Thyroid gland (tissue), 4 donors: Measurements from ENCODE around the gene GRIP1. TPM values are rescaled to one million over a fixed set of nuclear protein-coding genes. Genes with fewer than 3 reads are reported as not detected.
A peak's percentile ranks its signal among the peaks of the same experiment; 100 is the strongest.

Source experiments
- DNase-seq, 2 donors: peaks; one replicate each; pipeline ENCODE4 v3.0.0-alpha.2; 2019
- H3K27ac ChIP-seq, 3 donors: fragments of 200-600 bp; sonication (generic); 1 replicate in 2 of 3; 2 replicates in 1 of 3; pipeline ENCODE4 v1.5.1; 2016 to 2019; ENCODE audit warnings: mild to moderate bottlenecking in 1 of 3, moderate library complexity in 1 of 3
- H3K27me3 ChIP-seq: fragments of 200-600 bp; sonication (generic); one replicate; pipeline ENCODE4 v1.5.1; 2019
- H3K36me3 ChIP-seq, 2 donors: fragments of 200-600 bp; sonication (generic); one replicate each; pipeline ENCODE4 v1.5.1; 2016 to 2019
- H3K4me1 ChIP-seq, 2 donors: fragments of 200-600 bp; sonication (generic); one replicate each; pipeline ENCODE4 v1.5.1; 2017 to 2019
- H3K4me3 ChIP-seq, 3 donors: fragments of 200-600 bp; sonication (generic); replicated peaks in 1 of 3; 1 replicate in 2 of 3; 2 replicates in 1 of 3; pipeline ENCODE4 v1.5.1; 2016; ENCODE audit warnings: mild to moderate bottlenecking in 1 of 3
- H3K9me3 ChIP-seq: fragments of 200-600 bp; sonication (generic); one replicate; pipeline ENCODE4 v1.5.1; 2017
- POLR2A ChIP-seq, 2 donors: fragments of 450-650 bp; IDR thresholded peaks; one replicate each; pipeline ENCODE4 v1.6.1; 2017; ENCODE audit warnings: antibody characterized with exemption in 2 of 2, mild to moderate bottlenecking in 2 of 2, moderate library complexity in 1 of 2
- WGBS, 2 donors: methylation state at CpG; one replicate each; pipeline ENCODE4 v1.1.5; 2017; 5-methylcytosine and 5-hydroxymethylcytosine counted together
- intact Hi-C: fragments of 100-400 bp; cut with DNase I; formaldehyde crosslinking; loops from one replicate; pipeline ENCODE4 v1.15.1; 2023
- total RNA-seq, 4 donors: library from RNA; depleted of rRNA; stranded (reverse); fragments of >200 nt; gene quantifications; one replicate each; pipeline ENCODE4 v1.2.3, GENCODE V29; 2016
- TF ChIP-seq, protein P1 (sequence below), 6 experiments: fragments of 200-600 bp in 3 of 6; fragments of 450-650 bp in 3 of 6; sonication (generic) in 3 of 6; IDR thresholded peaks; one replicate each; pipeline ENCODE4 v1.5.1; 2016 to 2019; ENCODE audit warnings: antibody characterized with exemption in 6 of 6, mild to moderate bottlenecking in 2 of 6, inconsistent platforms in 1 of 6, moderate library complexity in 1 of 6

The GRIP1 gene
- total RNA-seq, 4 donors from 2014 or later, result 9.9 to 21.1 (median 15.6) TPM

- TF ChIP-seq, protein P1, sequence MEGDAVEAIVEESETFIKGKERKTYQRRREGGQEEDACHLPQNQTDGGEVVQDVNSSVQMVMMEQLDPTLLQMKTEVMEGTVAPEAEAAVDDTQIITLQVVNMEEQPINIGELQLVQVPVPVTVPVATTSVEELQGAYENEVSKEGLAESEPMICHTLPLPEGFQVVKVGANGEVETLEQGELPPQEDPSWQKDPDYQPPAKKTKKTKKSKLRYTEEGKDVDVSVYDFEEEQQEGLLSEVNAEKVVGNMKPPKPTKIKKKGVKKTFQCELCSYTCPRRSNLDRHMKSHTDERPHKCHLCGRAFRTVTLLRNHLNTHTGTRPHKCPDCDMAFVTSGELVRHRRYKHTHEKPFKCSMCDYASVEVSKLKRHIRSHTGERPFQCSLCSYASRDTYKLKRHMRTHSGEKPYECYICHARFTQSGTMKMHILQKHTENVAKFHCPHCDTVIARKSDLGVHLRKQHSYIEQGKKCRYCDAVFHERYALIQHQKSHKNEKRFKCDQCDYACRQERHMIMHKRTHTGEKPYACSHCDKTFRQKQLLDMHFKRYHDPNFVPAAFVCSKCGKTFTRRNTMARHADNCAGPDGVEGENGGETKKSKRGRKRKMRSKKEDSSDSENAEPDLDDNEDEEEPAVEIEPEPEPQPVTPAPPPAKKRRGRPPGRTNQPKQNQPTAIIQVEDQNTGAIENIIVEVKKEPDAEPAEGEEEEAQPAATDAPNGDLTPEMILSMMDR (IDR thresholded peaks at IDR 0.05), result peak in 4 of 6 experiments; percentile 33 to 62 (median 56)
- no peak for TF ChIP-seq POLR2A (IDR thresholded peaks at IDR 0.05)
- Histone ChIP-seq H3K27ac (no peak overlapping the region), H3K4me1 (no peaks in the 10 kb centered on the region), H3K27me3 (no peaks in the 10 kb centered on the region), H3K4me3 (no peak overlapping the region), H3K36me3 (no peaks in the 10 kb centered on the region), H3K9me3 (no peaks in the 10 kb centered on the region)
- peak in 1 of 2 donors; percentile 11 for DNase-seq
- 5 to 6% methylated on average over 1 of the region's 1 CpG for WGBS, 2 donors
- intact Hi-C loops, result loop anchor here (10.0 kb wide), 1 partner anchor 429 kb away; no protein-coding TSS in a partner anchor
Observed at GRCh38 chr12:66693901-66694513, 15.1 kb upstream of the GRIP1 start.

DNA sequence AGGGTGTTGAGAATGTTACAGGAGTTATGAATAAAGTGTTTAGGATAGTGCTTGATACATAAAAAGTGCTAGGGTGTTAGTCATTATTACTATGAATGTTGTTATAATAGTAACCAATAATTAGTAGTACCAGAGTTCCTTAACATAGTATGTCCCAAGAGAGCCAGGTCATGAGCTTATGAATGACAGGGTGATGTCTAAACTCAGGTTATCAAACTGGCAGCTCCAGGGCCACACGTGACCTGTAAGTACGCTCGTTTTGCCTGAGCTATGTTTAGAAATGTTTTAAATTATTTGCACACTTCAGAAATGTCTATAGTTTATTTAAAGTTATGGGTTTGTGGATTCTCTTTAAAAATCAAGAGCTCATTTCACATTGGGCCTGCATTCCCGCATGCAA lies 14.1 kb upstream of the GRIP1 start:
- intact Hi-C loops, result loop anchor here (10.0 kb wide), 1 partner anchor 428 kb away; no protein-coding TSS in a partner anchor
- no peak for DNase-seq
- Histone ChIP-seq H3K9me3 (no peaks in the 10 kb centered on the region), H3K4me3 (no peak overlapping the region), H3K27me3 (no peaks in the 10 kb centered on the region), H3K4me1 (no peaks in the 10 kb centered on the region), H3K36me3 (no peaks in the 10 kb centered on the region), H3K27ac (no peak overlapping the region)
- WGBS, 2 donors, result 79 to 81% methylated on average over 4 of the region's 4 CpGs
- no peak for TF ChIP-seq POLR2A (IDR thresholded peaks at IDR 0.05)
- TF ChIP-seq, protein P1 (IDR thresholded peaks at IDR 0.05), result no peak

- Histone ChIP-seq H3K27ac (no peak overlapping the region), H3K9me3 (no peaks in the 10 kb centered on the region), H3K4me1 (no peaks in the 10 kb centered on the region), H3K4me3 (no peak overlapping the region), H3K27me3 (no peaks in the 10 kb centered on the region), H3K36me3 (no peaks in the 10 kb centered on the region)
- no peak for DNase-seq
- TF ChIP-seq, protein P1 (IDR thresholded peaks at IDR 0.05), result no peak
- TF ChIP-seq POLR2A (IDR thresholded peaks at IDR 0.05), result no peak
- intact Hi-C loops, result loop anchor here (10.0 kb wide), 1 partner anchor 427 kb away; no protein-coding TSS in a partner anchor
- 84 to 86% methylated on average over 1 of the region's 1 CpG for WGBS, 2 donors
Observed at GRCh38 chr12:66692170-66692569, 13.3 kb upstream of the GRIP1 start.

- H3K4me3 ChIP-seq, result no peak overlapping the region
- H3K4me1 ChIP-seq, result no peaks in the 10 kb centered on the region
- no peaks in the 10 kb centered on the region for H3K36me3 ChIP-seq
- intact Hi-C loops, result no loop called here
- DNase-seq, result peak; percentile 53 to 54
- H3K27ac ChIP-seq, result no peak overlapping the region
- TF ChIP-seq, protein P1 (IDR thresholded peaks at IDR 0.05), result peak in 4 of 6 experiments; percentile 43 to 71 (median 63)
- TF ChIP-seq POLR2A (IDR thresholded peaks at IDR 0.05), result no peak
- no peaks in the 10 kb centered on the region for H3K27me3 ChIP-seq
- 56 to 64% methylated on average over 8 of the region's 8 CpGs for WGBS, 2 donors
- no peaks in the 10 kb centered on the region for H3K9me3 ChIP-seq
Observed at GRCh38 chr12:66688846-66689439, 10.1 kb upstream of the GRIP1 start.

GRCh38 chr12:66684222-66684621 lies 5.3 kb upstream of the GRIP1 start:
- TF ChIP-seq, protein P1 (IDR thresholded peaks at IDR 0.05), result no peak
- TF ChIP-seq POLR2A (IDR thresholded peaks at IDR 0.05), result no peak
- no peaks in the 10 kb centered on the region for H3K27me3 ChIP-seq
- 86 to 93% methylated on average over 6 of the region's 6 CpGs for WGBS, 2 donors
- H3K9me3 ChIP-seq, result no peaks in the 10 kb centered on the region
- no peak overlapping the region for H3K27ac ChIP-seq
- intact Hi-C loops, result no loop called here
- DNase-seq, result no peak
- H3K4me1 ChIP-seq, result no peaks in the 10 kb centered on the region
- H3K4me3 ChIP-seq, result no peak overlapping the region
- no peaks in the 10 kb centered on the region for H3K36me3 ChIP-seq
